CD4-positive, alpha-beta T cell (primary cell): ENCODE results near the gene NTM. TPM values are rescaled to one million over a fixed set of nuclear protein-coding genes. Genes with fewer than 3 reads are reported as not detected.

Source experiments
- ATAC-seq: fragments of 200-7000 bp; cut with Tn5 transposase; one replicate; pipeline ENCODE4 v1.10.0; 2022; ENCODE audit warnings: mild to moderate bottlenecking; ENCODE audit not compliant: poor library complexity
- CTCF ChIA-PET: fragments of 350-600 bp; sonication (Branson Sonifier 250); formaldehyde crosslinking; loops from one replicate; lab custom pipeline; 2021; ENCODE audit warnings: antibody characterized with exemption, inconsistent platforms; lab: Charles Lee
- POLR2A ChIA-PET: fragments of 350-600 bp; sonication (Branson Sonifier 250); formaldehyde crosslinking; loops from one replicate; lab custom pipeline; 2021; ENCODE audit warnings: antibody characterized with exemption, inconsistent platforms; lab: Charles Lee
- DNase-seq, 14 experiments: peaks; one replicate each; pipeline ENCODE4 v3.0.0-alpha.2; 2013 to 2020; ENCODE audit warnings: mixed read lengths in 2 of 14
- H3K27ac ChIP-seq, 2 donors: one replicate each; pipeline versions ENCODE4 v1.5.1 to v1.7.0; 2013; ENCODE audit warnings: low read length in 2 of 2, low read depth in 1 of 2, mild to moderate bottlenecking in 1 of 2
- H3K27me3 ChIP-seq, 2 experiments: 1 replicate in 1 of 2; 2 replicates in 1 of 2; pipeline versions ENCODE4 v1.6.1 to v1.7.0; 2013; ENCODE audit warnings: low read length in 2 of 2, control low read depth in 1 of 2, mild to moderate bottlenecking in 1 of 2, moderate library complexity in 1 of 2; ENCODE audit not compliant: insufficient read depth in 2 of 2, control insufficient read depth in 1 of 2
- H3K36me3 ChIP-seq: one replicate; pipeline ENCODE4 v1.6.1; 2013; ENCODE audit warnings: low read length, control low read depth; ENCODE audit not compliant: insufficient read depth
- H3K4me1 ChIP-seq: one replicate; pipeline ENCODE4 v1.6.1; 2013; ENCODE audit warnings: low read length, control low read depth; ENCODE audit not compliant: insufficient read depth
- H3K4me3 ChIP-seq: one replicate; pipeline ENCODE4 v1.5.1; 2013; ENCODE audit warnings: mild to moderate bottlenecking, low read length, moderate library complexity
- H3K9me3 ChIP-seq, 2 experiments: 1 replicate in 1 of 2; 2 replicates in 1 of 2; pipeline versions ENCODE4 v1.6.1 to v1.7.0; 2013; ENCODE audit warnings: low read length in 2 of 2, mild to moderate bottlenecking in 2 of 2, control low read depth in 1 of 2, moderate library complexity in 1 of 2; ENCODE audit not compliant: control insufficient read depth in 1 of 2, insufficient read depth in 1 of 2
- H3K27ac Mint-ChIP-seq: one replicate; pipeline ENCODE4 v1.8.0; 2020; ENCODE audit warnings: mixed read lengths
- H3K27me3 Mint-ChIP-seq: one replicate; pipeline ENCODE4 v1.8.0; 2021; ENCODE audit warnings: mixed read lengths
- H3K36me3 Mint-ChIP-seq: one replicate; pipeline ENCODE4 v1.8.0; 2021; ENCODE audit warnings: low read depth, mixed read lengths
- H3K4me1 Mint-ChIP-seq: one replicate; pipeline ENCODE4 v1.8.0; 2021; ENCODE audit warnings: low read depth, mixed read lengths
- H3K4me3 Mint-ChIP-seq: one replicate; pipeline ENCODE4 v1.8.0; 2020; ENCODE audit warnings: mild to moderate bottlenecking, mixed read lengths
- H3K9me3 Mint-ChIP-seq: one replicate; pipeline ENCODE4 v1.8.0; 2020; ENCODE audit warnings: mixed read lengths
- CTCF ChIP-seq: fragments of 200-600 bp; IDR thresholded peaks from one replicate; pipeline ENCODE4 v1.8.0; 2022; ENCODE audit warnings: antibody characterized with exemption, mild to moderate bottlenecking
- intact Hi-C, 2 experiments: fragments of 100-400 bp; cut with DNase I in 1 of 2; cut with micrococcal nuclease in 1 of 2; formaldehyde crosslinking; loops; one replicate each; pipeline versions ENCODE4 v1.15.1 to v1.9.0; 2023 to 2025; cut with DNase I, micrococcal nuclease
- total RNA-seq, 174 experiments: library from RNA in 2 of 174; stranded (reverse) in 2 of 174; gene quantifications; one replicate each; pipeline ENCODE4 v1.2.3 and lab custom pipeline; 2021 to 2026

Gene NTM
- total RNA-seq, 2 experiments from 2014 or later: not detected

DNA sequence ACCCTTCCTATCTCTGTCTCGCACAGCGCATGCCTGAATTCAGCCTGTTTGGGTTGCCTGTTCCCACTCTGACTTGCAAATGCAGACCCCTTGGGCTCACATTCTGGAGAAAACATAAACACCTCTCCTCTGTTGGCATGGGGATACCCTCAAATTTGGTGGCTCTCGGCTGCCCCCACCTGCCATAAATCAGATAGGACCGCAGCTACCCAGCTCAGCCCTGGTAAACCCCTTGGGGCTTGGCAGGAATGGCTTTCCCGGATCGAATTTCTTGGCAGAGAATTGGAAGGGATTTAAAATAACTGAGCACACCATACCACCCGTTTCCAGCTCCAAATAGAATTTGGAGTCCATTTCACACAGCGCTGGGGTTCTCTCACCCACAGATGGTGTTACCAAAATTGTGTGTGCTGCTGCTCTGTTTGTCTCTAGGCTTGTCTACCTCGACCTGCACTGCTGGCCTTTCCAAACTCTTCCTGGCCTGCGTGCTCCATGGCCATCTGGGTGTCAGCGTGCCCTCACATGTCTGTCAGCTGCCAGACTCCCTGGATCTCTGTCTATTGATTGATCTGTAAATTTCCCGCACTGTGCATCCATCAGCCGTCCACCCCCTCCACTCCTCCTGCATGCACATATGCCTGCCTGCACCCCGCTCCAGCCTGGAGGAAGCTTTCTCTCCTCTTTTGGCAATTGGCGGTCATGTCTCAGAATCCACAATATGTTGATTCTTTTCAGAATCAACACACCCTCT, 134.0 kb downstream of the NTM start:
- H3K27me3 Mint-ChIP-seq: no peaks in the 10 kb centered on the region
- POLR2A ChIA-PET: no interaction called here
- no peak for TF ChIP-seq CTCF
- Histone ChIP-seq H3K4me3 (no peak overlapping the region), H3K27me3 (no peaks in the 10 kb centered on the region), H3K36me3 (no peaks in the 10 kb centered on the region), H3K27ac (no peak overlapping the region), H3K4me1 (no peaks in the 10 kb centered on the region), H3K9me3 (peaks cover 0 to 13% of the 10 kb centered on the region in 2 experiments)
- H3K9me3 Mint-ChIP-seq: peaks cover 3% of the 10 kb centered on the region
- no peak for DNase-seq
- ATAC-seq: no peak
- H3K27ac Mint-ChIP-seq: no peak overlapping the region
- intact Hi-C loops: no loop called here
- no peaks in the 10 kb centered on the region for H3K4me1 Mint-ChIP-seq
- H3K4me3 Mint-ChIP-seq: no peak overlapping the region
- no peaks in the 10 kb centered on the region for H3K36me3 Mint-ChIP-seq
- CTCF ChIA-PET: no interaction called here

- H3K27me3 Mint-ChIP-seq: no peaks in the 10 kb centered on the region
- CTCF ChIA-PET: no interaction called here
- H3K27me3 ChIP-seq: no peaks in the 10 kb centered on the region
- no peak for TF ChIP-seq CTCF
- H3K27ac Mint-ChIP-seq: no peak overlapping the region
- H3K27ac ChIP-seq: no peak overlapping the region
- intact Hi-C loops: no loop called here
- no peak overlapping the region for H3K4me3 ChIP-seq
- H3K36me3 ChIP-seq: no peaks in the 10 kb centered on the region
- peaks cover 4% of the 10 kb centered on the region for H3K9me3 Mint-ChIP-seq
- POLR2A ChIA-PET: no interaction called here
- no peak for ATAC-seq
- no peaks in the 10 kb centered on the region for H3K4me1 Mint-ChIP-seq
- H3K9me3 ChIP-seq: peaks cover 0 to 24% of the 10 kb centered on the region in 2 experiments
- no peak overlapping the region for H3K4me3 Mint-ChIP-seq
- H3K36me3 Mint-ChIP-seq: no peaks in the 10 kb centered on the region
- no peaks in the 10 kb centered on the region for H3K4me1 ChIP-seq
- no peak for DNase-seq
These were observed 135.9 kb downstream of the NTM start for GRCh38 chr11:131506348-131506747.

GRCh38 chr11:131510662-131511061, 140.2 kb downstream of the NTM start:
- Mint-ChIP-seq H3K4me3 (no peak overlapping the region), H3K36me3 (no peaks in the 10 kb centered on the region), H3K9me3 (peaks cover 4% of the 10 kb centered on the region), H3K27me3 (peaks cover 3% of the 10 kb centered on the region), H3K4me1 (no peaks in the 10 kb centered on the region), H3K27ac (no peak overlapping the region)
- Histone ChIP-seq H3K4me3 (no peak overlapping the region), H3K27me3 (no peaks in the 10 kb centered on the region), H3K27ac (no peak overlapping the region), H3K36me3 (no peaks in the 10 kb centered on the region), H3K4me1 (no peaks in the 10 kb centered on the region), H3K9me3 (peaks cover 0 to 29% of the 10 kb centered on the region in 2 experiments)
- CTCF ChIA-PET: no interaction called here
- DNase-seq: no peak
- ATAC-seq: no peak
- POLR2A ChIA-PET: no interaction called here
- intact Hi-C loops: no loop called here
- no peak for TF ChIP-seq CTCF
